ENCODE results near the gene GLI3.

- TF ChIP-seq CTCF (IDR thresholded peaks at IDR 0.05) (no peak), POLR2A (IDR thresholded peaks at IDR 0.05) (no peak)
Measured at GRCh38 chr7:41955451-41955850, 281.6 kb downstream of the GLI3 start.
